HepG2 (cell line): Measurements from ENCODE around the gene NFS1. TPM values are rescaled to one million over a fixed set of nuclear protein-coding genes. Genes with fewer than 3 reads are reported as not detected.
A peak's percentile ranks its signal among the peaks of the same experiment; 100 is the strongest.

ENCODE experiments used
- ASH2L ChIP-seq: fragments of 300-600, 200-600 bp; sonication (generic); IDR thresholded peaks from 2 replicates; pipeline ENCODE4 v1.7.0; 2017; ENCODE audit warnings: low read depth, mild to moderate bottlenecking, moderate library complexity, mixed read lengths, low read length; ENCODE audit not compliant: insufficient read length
- BRD4 ChIP-seq: sonication (generic); formaldehyde crosslinking; IDR thresholded peaks from 2 replicates; pipeline ENCODE4 v1.4.0; 2020; ENCODE audit warnings: missing genetic modification reagents
- ESRRA ChIP-seq: sonication (generic); formaldehyde crosslinking; IDR thresholded peaks from 2 replicates; pipeline ENCODE4 v1.5.1; 2020; ENCODE audit warnings: mild to moderate bottlenecking, low read depth, missing genetic modification reagents
- HNF4A ChIP-seq: sonication (generic); formaldehyde crosslinking; IDR thresholded peaks from 2 replicates; pipeline ENCODE4 v1.4.0; 2020; ENCODE audit warnings: missing genetic modification reagents
- HOXA3 ChIP-seq: sonication (generic); formaldehyde crosslinking; IDR thresholded peaks from 2 replicates; pipeline ENCODE4 v1.5.0; 2020; ENCODE audit warnings: missing genetic modification reagents
- LRRFIP1 ChIP-seq: sonication (generic); formaldehyde crosslinking; conservative IDR thresholded peaks from 2 replicates; pipeline ENCODE4 v1.4.0; 2020; ENCODE audit warnings: missing genetic modification reagents
- MAZ ChIP-seq, 2 experiments: sonication (generic) in 1 of 2; formaldehyde crosslinking in 1 of 2; IDR thresholded peaks; 2 replicates each; pipeline versions ENCODE4 v1.5.0 to v1.6.1; 2012 to 2020; ENCODE audit warnings: low read depth in 2 of 2, mild to moderate bottlenecking in 2 of 2, borderline replicate concordance in 1 of 2, improper control_type of control experiment in 1 of 2, low read length in 1 of 2, missing genetic modification reagents in 1 of 2, moderate library complexity in 1 of 2
- MED13 ChIP-seq: sonication (generic); formaldehyde crosslinking; IDR thresholded peaks from 2 replicates; pipeline ENCODE4 v1.5.0; 2020; ENCODE audit warnings: missing genetic modification reagents
- RNF2 ChIP-seq: fragments of 450-650 bp; conservative IDR thresholded peaks from 2 replicates; pipeline ENCODE4 v1.6.1; 2016; ENCODE audit warnings: low read depth
- RORA ChIP-seq: sonication (generic); formaldehyde crosslinking; IDR thresholded peaks from 2 replicates; pipeline ENCODE4 v1.5.0; 2020; ENCODE audit warnings: mild to moderate bottlenecking, missing genetic modification reagents, moderate library complexity
- SALL2 ChIP-seq: sonication (generic); formaldehyde crosslinking; IDR thresholded peaks from 2 replicates; pipeline ENCODE4 v1.8.1; 2023; ENCODE audit warnings: mild to moderate bottlenecking, missing genetic modification reagents, inconsistent platforms
- SCMH1 ChIP-seq: sonication (generic); formaldehyde crosslinking; IDR thresholded peaks from 2 replicates; pipeline ENCODE4 v1.9.0; 2021; ENCODE audit warnings: missing genetic modification reagents, mild to moderate bottlenecking, borderline replicate concordance
- THYN1 ChIP-seq: sonication (generic); formaldehyde crosslinking; IDR thresholded peaks from 2 replicates; pipeline ENCODE4 v1.8.1; 2023; ENCODE audit warnings: low read depth, mild to moderate bottlenecking, moderate library complexity, missing genetic modification reagents, borderline replicate concordance
- ZKSCAN8 ChIP-seq: IDR thresholded peaks from 2 replicates; pipeline ENCODE4 v1.6.1; 2016; ENCODE audit warnings: borderline replicate concordance, missing genetic modification reagents, missing compliant biosample characterization
- ZNF367 ChIP-seq: sonication (generic); formaldehyde crosslinking; IDR thresholded peaks from 2 replicates; pipeline ENCODE4 v1.4.0; 2020; ENCODE audit warnings: missing genetic modification reagents, borderline replicate concordance
- ZNF441 ChIP-seq: sonication (generic); formaldehyde crosslinking; IDR thresholded peaks from 2 replicates; pipeline ENCODE4 v1.7.0; 2021; ENCODE audit warnings: missing genetic modification reagents, borderline replicate concordance
- ZNF530 ChIP-seq: sonication (generic); formaldehyde crosslinking; IDR thresholded peaks from 2 replicates; pipeline ENCODE4 v1.5.0; 2020; ENCODE audit warnings: low read depth, mild to moderate bottlenecking, missing genetic modification reagents
- ZNF724P ChIP-seq: sonication (generic); formaldehyde crosslinking; IDR thresholded peaks from 2 replicates; pipeline ENCODE4 v1.8.0; 2022; ENCODE audit warnings: missing genetic modification reagents, borderline replicate concordance
- ZNF775 ChIP-seq: sonication (generic); formaldehyde crosslinking; IDR thresholded peaks from 2 replicates; pipeline ENCODE4 v1.4.0; 2020; ENCODE audit warnings: missing genetic modification reagents, mild to moderate bottlenecking, moderate library complexity, borderline replicate concordance
- ZNF891 ChIP-seq: sonication (generic); formaldehyde crosslinking; IDR thresholded peaks from 2 replicates; pipeline ENCODE4 v1.5.0; 2020; ENCODE audit warnings: mild to moderate bottlenecking, missing genetic modification reagents
- ZSCAN9 ChIP-seq: IDR thresholded peaks from 2 replicates; pipeline ENCODE4 v1.6.1; 2016; ENCODE audit warnings: borderline replicate concordance
- polyA plus RNA-seq, 8 experiments: library from polyadenylated mRNA; depleted of rRNA in 3 of 8; stranded (reverse) in 7 of 8; unstranded in 1 of 8; fragments of >200 nt; fragmentation: Illumina TruSeq in 4 of 8; extraction: Trizol in 4 of 8; gene quantifications; 2 replicates each; pipeline versions ENCODE4 v1.2.1 to v1.2.3, GENCODE V29; 2011 to 2016; ENCODE audit warnings: low read depth in 4 of 8, missing spikeins in 1 of 8, mixed read lengths in 1 of 8; ENCODE audit not compliant: insufficient read depth in 1 of 8
- total RNA-seq, 5 experiments: library from RNA; depleted of rRNA; stranded (reverse); fragments of >200 nt; fragmentation: Illumina TruSeq; extraction: Trizol; gene quantifications; 2 replicates each; pipeline ENCODE4 v1.2.3, GENCODE V29; 2016; ENCODE audit warnings: low read depth in 1 of 5
- TF ChIP-seq, protein P1 (sequence below): IDR thresholded peaks from 2 replicates; pipeline ENCODE4 v1.6.1; 2016
- TF ChIP-seq, protein P2 (sequence below): sonication (generic); formaldehyde crosslinking; IDR thresholded peaks from 2 replicates; pipeline ENCODE4 v1.8.1; 2022; ENCODE audit warnings: low read depth, mild to moderate bottlenecking, missing genetic modification reagents

The NFS1 gene
- total and polyA plus RNA-seq, 2 of the 13 experiments (the other 11 are each of a cell fraction or from before 2014, with no cell fraction given): 65.9 to 88.1 TPM

DNA sequence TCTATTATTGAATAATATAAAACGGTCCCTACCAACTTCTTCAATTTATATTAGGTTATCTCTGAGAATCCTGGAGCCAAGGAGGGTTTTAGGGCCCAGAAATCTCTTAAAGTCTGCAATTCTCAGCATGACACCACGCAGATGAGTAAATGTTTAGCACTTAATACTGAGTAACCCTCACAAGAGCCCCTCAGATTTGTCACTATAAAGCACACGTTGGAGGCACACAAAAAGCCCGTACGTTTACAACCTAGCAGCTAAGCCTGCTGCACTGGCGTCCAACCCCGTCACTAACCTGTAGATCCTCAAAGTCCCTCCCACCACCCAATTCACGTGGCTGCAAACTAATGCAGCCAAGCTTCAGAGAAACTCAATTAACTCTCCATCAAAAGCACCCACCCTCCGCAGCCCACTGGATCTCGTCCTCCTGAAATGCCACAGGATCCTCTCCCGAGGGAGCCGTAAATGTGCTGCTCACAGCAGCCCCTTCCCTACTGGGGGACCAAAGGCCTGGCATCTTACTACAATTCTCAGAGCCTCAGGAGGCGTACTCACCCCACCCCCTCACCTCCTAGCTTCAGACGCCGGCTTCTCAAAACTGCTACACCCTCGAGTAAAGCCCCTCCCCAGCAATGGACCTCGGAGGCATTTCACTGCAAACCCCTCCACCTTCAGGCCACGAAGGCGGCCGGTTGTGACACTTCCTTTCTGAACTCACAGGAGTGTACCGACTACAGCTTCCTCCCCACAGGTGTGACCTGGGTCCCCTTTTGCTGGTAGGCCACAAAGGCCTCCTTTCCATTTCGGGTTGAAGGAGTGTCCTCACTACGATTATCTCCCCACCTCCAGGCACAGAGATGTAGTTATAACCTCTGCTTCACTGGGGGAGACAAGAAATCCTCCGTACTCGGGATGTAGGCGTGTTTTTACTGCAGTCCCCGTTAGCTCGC is 35.4 kb downstream of the NFS1 start (continued):
- TF ChIP-seq LRRFIP1 (no peak), ZNF367 (CRISPR knock-in tag) (no peak), HNF4A (no peak), ESRRA (CRISPR knock-in tag) (no peak), ZNF530 (CRISPR knock-in tag) (no peak), SCMH1 (CRISPR knock-in tag) (no peak), THYN1 (CRISPR knock-in tag) (no peak), ZNF441 (CRISPR knock-in tag) (0 out of 2 replicates have a peak, but pooled peaks have one; percentile 43), MAZ (IDR thresholded peaks at IDR 0.05; ENCODE audit: borderline replicate concordance, low read depth, low read length) (no peak), MAZ (CRISPR knock-in tag; IDR thresholded peaks at IDR 0.05; ENCODE audit: low read depth) (no peak), ZNF724P (CRISPR knock-in tag) (no peak), BRD4 (CRISPR knock-in tag) (no peak), ZKSCAN8 (CRISPR knock-in tag) (no peak), ASH2L (no peak), MED13 (no peak), ZSCAN9 (CRISPR knock-in tag) (no peak), HOXA3 (CRISPR knock-in tag) (no peak), RORA (CRISPR knock-in tag) (no peak), ZNF891 (CRISPR knock-in tag) (no peak), RNF2 (no peak), SALL2 (CRISPR knock-in tag) (no peak), ZNF775 (CRISPR knock-in tag) (no peak)
- TF ChIP-seq, protein P1, sequence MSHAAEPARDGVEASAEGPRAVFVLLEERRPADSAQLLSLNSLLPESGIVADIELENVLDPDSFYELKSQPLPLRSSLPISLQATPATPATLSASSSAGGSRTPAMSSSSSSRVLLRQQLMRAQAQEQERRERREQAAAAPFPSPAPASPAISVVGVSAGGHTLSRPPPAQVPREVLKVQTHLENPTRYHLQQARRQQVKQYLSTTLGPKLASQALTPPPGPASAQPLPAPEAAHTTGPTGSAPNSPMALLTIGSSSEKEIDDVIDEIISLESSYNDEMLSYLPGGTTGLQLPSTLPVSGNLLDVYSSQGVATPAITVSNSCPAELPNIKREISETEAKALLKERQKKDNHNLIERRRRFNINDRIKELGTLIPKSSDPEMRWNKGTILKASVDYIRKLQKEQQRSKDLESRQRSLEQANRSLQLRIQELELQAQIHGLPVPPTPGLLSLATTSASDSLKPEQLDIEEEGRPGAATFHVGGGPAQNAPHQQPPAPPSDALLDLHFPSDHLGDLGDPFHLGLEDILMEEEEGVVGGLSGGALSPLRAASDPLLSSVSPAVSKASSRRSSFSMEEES (CRISPR knock-in tag): 0 out of 2 replicates have a peak, but pooled peaks have one; percentile 28
- TF ChIP-seq, protein P2, sequence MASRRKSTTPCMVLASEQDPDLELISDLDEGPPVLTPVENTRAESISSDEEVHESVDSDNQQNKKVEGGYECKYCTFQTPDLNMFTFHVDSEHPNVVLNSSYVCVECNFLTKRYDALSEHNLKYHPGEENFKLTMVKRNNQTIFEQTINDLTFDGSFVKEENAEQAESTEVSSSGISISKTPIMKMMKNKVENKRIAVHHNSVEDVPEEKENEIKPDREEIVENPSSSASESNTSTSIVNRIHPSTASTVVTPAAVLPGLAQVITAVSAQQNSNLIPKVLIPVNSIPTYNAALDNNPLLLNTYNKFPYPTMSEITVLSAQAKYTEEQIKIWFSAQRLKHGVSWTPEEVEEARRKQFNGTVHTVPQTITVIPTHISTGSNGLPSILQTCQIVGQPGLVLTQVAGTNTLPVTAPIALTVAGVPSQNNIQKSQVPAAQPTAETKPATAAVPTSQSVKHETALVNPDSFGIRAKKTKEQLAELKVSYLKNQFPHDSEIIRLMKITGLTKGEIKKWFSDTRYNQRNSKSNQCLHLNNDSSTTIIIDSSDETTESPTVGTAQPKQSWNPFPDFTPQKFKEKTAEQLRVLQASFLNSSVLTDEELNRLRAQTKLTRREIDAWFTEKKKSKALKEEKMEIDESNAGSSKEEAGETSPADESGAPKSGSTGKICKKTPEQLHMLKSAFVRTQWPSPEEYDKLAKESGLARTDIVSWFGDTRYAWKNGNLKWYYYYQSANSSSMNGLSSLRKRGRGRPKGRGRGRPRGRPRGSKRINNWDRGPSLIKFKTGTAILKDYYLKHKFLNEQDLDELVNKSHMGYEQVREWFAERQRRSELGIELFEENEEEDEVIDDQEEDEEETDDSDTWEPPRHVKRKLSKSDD (CRISPR knock-in tag): no peak
